GM20000 (cell line): ENCODE results near the gene TMEM88.

Experiments used
- DNase-seq: peaks from one replicate; pipeline ENCODE4 v3.0.0; 2012; ENCODE audit warnings: low spot score
- TF ChIP-seq, protein P1 (sequence below): IDR thresholded peaks from 2 replicates; pipeline ENCODE4 v1.5.1; 2012; ENCODE audit warnings: mild to moderate bottlenecking, control low read depth; ENCODE audit errors: extremely low read depth, missing control alignments

Gene TMEM88

DNA sequence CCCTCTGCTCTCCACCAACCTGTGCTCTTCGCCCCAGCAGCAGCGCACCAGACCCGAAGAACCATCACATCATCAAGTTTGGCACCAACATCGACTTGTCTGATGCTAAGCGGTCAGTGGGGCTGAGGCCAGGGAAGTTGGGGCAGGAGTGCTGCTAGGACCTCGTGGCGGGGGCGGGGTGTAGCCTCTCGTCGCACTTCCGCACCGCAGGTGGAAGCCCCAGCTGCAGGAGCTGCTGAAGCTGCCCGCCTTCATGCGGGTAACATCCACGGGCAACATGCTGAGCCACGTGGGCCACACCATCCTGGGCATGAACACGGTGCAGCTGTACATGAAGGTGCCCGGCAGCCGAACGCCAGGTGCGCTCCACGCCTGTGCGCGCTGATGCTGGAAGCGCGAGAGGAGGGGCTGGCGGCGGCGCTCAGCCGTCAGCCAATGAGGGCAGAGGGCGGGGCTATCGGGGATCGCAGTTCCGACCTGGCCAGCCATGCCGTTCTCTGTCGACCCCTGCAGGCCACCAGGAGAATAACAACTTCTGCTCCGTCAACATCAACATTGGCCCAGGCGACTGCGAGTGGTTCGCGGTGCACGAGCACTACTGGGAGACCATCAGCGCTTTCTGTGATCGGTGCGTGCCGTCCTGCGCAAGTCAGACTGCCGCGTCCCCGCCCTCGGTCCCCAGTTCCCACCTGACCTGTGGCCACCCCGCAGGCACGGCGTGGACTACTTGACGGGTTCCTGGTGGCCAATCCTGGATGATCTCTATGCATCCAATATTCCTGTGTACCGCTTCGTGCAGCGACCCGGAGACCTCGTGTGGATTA, 3.2 kb upstream of the TMEM88 start:
- DNase-seq: peak; percentile 94
- TF ChIP-seq, protein P1, sequence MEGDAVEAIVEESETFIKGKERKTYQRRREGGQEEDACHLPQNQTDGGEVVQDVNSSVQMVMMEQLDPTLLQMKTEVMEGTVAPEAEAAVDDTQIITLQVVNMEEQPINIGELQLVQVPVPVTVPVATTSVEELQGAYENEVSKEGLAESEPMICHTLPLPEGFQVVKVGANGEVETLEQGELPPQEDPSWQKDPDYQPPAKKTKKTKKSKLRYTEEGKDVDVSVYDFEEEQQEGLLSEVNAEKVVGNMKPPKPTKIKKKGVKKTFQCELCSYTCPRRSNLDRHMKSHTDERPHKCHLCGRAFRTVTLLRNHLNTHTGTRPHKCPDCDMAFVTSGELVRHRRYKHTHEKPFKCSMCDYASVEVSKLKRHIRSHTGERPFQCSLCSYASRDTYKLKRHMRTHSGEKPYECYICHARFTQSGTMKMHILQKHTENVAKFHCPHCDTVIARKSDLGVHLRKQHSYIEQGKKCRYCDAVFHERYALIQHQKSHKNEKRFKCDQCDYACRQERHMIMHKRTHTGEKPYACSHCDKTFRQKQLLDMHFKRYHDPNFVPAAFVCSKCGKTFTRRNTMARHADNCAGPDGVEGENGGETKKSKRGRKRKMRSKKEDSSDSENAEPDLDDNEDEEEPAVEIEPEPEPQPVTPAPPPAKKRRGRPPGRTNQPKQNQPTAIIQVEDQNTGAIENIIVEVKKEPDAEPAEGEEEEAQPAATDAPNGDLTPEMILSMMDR: peak; percentile 92

GRCh38 chr17:7852262-7852670, 2.6 kb upstream of the TMEM88 start:
- TF ChIP-seq, protein P1: no peak
- no peak for DNase-seq

DNA sequence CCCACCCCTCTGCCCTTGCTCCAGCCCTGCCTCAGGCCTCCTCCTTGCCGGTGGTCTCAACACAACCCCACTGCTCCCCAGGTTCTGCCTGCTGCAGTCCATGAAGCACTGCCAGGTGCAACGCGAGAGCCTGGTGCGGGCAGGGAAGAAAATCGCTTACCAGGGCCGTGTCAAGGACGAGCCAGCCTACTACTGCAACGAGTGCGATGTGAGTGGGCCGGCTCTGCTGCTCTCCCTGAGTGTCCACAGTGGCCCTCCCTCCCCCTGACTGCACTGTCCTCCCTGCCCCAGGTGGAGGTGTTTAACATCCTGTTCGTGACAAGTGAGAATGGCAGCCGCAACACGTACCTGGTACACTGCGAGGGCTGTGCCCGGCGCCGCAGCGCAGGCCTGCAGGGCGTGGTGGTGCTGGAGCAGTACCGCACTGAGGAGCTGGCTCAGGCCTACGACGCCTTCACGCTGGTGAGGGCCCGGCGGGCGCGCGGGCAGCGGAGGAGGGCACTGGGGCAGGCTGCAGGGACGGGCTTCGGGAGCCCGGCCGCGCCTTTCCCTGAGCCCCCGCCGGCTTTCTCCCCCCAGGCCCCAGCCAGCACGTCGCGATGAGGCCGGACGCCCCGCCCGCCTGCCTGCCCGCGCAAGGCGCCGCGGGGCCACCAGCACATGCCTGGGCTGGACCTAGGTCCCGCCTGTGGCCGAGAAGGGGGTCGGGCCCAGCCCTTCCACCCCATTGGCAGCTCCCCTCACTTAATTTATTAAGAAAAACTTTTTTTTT, 1.8 kb upstream of the TMEM88 start:
- TF ChIP-seq, protein P1: no peak
- no peak for DNase-seq

GRCh38 chr17:7853691-7854038, 1.2 kb upstream of the TMEM88 start:
- TF ChIP-seq, protein P1: no peak
- DNase-seq: no peak

- TF ChIP-seq, protein P1: no peak
- no peak for DNase-seq
Measured at GRCh38 chr17:7854078-7854777, 638 bp upstream of the TMEM88 start.

GRCh38 chr17:7855660-7856010, 769 bp downstream of the TMEM88 start:
- TF ChIP-seq, protein P1: no peak
- no peak for DNase-seq
